Astrocyte of the hippocampus (primary cell): ENCODE data around the gene ATOH8.
A peak's percentile ranks its signal among the peaks of the same experiment; 100 is the strongest.

Experiments used
- DNase-seq: peaks from one replicate; pipeline ENCODE4 v3.0.0; 2011; ENCODE audit warnings: low read depth, low spot score

The ATOH8 gene

DNA sequence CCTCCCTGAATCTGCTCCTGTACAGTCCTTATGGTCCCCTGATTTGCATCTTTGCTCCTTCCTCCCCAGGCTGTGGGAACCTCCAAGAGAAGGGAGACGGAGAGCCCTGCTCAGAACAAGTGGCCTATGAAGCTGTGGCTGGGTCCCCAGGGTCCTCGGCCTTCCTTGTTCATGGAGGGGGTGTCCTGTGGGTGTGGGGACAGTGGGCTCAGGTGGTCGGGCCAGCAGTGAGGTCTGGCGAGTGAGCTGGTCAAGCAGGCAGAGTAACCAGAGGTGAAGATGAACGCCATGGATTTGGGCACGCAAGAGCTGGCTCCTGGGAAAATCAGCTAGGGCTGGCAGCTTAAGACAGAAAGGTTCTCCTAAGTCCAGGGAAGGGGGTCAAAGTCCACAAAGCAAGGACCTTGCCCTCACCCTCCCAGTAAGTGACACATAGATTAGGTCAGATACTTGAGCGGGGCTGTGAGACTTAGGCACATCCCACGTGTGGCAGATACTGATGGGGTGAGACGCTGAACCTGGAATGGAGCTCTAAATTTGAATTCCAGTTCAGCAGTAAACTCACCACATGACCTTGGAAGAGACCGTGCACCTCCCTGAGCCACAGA is 34.8 kb upstream of the ATOH8 start:
- no peak for DNase-seq

DNA sequence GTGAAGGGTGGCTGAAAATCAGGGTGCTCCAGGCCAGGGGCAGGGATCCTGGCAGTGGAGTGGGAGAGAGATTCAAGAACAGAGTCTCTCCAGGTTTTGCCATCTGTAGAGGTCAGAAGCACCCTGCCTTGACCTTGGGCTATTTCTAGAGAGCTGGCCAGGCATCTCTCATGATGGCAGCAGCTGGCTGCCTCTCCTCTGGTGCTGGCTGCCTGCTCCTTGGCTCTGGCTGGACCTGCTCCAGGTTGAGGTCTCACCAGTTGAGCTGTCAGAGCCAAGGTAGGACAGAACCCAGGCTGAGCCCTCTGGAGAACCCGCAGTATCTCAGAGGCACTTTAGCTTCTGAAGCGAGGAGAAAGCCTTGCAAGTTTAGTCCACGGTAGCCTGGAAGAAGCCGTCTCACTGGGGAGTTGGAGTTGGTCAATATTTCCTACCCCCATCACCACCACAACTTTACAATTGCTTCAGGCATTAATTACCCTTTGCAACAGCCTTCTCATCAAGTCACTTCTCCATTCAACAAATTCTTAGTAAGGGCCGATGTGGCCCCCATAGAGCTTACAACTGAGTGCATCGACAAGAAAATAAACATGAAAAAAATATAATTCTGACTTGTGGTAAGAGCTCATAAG is 34.1 kb upstream of the ATOH8 start:
- DNase-seq = no peak

DNA sequence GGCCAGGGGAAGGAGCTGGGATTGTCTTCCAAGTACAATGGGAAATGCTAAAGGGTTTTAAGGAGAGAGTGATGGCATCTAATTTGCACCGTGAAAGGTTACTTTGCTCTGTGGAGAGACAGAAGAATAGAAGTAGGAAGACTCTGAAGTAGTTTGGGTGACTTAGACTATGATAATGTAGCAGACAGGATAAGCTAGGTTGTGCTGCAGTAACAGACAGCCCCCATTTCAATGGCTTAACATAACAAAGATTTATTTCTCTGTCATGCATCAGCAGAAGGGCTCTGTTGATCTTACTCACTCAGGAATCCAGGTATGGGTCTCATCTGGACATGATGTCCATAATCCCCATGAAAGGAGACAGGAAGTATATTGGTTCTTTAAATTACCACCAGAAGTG is 33.3 kb upstream of the ATOH8 start:
- no peak for DNase-seq

DNA sequence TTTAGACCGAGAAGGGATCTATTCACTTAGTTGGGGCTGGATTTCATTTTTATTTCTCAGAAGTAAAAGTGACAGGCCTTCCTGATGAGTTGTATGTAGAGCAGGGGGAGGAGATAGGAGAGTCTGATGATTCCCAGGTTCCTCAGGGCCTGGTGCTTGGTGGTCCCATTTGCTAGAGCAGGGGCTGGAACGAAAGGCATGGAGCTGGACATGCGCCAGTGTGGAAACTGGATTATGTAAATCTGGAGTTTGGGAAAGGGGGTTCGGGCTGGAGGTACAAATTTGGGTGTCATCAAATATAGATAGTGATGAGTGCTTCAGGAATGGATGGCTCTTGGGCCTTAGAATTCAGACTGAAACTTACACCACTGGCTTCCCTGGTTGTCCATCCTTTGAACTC is 32.1 kb upstream of the ATOH8 start:
- no peak for DNase-seq

DNA sequence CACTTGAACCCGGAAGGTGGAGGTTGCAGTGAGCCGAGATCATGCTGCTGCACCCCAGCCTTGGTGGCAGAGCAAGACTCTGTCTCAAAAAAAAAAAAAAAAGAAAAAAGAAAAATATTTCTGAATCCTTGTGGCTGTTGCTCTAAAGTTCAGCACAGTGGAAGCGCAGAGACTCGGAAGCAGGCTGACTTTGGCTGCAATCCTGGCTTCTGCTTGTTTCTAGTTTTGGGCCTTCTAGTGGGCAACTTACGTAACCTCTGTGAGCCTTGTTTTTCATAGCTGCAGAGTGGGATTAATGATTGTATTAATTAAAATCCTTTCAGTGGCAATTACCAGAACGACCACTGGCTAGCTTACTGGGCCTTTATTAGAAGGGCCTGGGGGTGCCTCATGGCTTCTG is 31.3 kb upstream of the ATOH8 start:
- no peak for DNase-seq

DNA sequence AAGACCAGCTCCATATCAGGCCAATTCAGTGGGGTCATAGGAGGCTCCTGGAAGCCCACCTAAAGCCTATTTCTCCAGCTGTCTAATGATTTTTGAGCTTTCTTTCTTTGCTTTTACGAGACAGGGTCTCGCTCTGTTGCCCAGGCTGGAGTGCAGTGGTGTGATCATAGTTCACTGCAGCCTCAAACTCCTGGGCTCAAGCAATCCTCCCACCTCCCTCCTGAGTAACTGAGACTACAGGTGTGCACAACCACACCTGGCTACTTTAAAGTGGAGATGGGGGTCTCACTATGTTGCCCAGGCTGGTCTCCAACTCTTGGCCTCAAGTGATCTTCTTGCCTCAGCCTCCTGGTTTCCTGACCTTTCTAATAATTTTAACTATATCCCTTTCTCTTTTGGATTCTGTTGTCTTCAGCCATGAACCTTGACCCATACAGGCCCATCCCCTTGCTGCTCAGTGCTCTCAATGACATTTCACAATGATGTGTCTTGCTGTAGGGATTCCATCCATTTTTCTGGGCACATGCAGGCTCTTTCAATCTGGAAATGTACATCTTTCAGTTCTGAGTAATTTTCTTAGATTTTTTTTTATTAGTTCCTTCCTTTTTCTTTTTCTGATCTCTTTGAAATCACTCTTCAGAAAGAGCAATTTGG is 30.0 kb upstream of the ATOH8 start:
- no peak for DNase-seq

DNA sequence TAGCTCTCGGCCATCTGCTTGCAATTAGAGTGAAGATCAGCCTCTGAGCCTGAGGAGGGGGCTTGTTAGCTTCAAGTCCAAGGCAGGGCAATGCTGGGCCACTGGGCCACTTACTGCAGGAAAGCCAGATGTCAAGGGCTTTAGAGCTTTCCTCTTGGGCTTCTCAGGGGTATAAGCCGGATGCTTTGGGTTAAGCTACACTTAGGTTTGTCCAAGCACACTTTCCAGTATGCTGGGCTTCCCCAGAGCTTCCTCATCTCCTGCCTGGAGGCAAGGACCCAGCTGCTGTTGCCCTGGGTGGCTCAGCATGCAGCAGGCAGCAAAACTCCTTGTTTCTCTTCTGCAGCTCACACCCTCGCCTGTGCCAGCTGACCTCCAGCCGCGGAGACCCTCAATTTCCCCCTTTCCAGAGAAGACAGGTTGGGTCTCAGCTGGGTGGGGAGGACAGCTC is 29.0 kb upstream of the ATOH8 start:
- no peak for DNase-seq

DNA sequence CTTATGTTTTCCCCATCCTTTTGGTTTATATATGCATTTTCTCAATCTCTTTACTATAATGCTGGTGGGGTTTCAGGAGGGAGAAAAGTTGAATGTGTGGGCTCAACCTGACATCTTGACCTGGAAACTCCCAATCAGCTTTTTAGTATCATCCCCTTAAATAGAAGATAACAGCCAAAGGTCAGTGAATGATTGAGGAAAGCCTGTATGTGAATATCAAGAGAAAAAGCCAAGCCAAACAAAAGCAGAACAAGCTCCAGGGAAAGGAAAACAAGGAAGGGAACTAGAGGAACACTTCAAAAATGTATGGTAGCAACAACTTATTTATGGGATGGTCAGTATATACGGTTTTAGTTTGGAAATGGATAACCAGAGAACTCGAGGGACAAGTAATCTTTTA is 28.3 kb upstream of the ATOH8 start:
- no peak for DNase-seq

DNA sequence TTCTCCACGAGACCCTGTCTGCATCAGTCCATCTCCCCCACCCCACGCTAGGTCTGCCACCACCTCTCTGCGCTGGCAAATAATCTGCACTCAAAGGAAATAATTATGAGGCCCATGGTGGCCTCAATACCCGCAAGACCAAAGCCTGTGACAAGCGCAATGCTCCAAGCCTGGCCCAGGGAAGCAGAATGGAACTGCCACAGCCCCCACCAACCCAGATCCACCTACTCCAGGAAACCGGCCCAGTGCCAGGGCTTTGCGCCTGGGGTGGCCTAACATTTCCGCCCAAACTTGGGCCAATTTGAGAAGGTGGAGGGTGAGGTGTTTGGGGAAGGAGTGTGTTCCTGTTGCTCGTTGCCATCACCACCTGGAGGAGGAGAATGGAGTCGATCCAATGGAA is 26.0 kb upstream of the ATOH8 start:
- DNase-seq = no peak

DNA sequence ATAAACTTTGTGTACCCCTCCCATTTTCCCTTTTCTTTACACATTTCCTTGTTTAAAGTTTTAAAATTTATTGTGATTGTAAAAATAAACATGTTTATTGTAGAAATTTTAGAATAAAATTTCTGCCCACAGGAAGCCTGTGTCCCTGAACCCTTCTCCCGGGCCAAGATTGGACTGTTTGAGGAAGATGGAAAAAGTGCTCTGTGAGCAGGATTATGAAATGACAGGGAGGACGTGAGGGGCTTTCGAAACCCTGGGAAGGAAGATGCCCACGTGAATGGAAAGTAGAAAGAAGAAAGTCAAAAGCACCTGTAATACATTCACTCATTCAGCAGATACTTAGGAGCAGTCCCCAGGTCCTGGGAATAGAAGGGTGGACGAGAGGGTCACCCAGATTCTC is 25.4 kb upstream of the ATOH8 start:
- no peak for DNase-seq

DNA sequence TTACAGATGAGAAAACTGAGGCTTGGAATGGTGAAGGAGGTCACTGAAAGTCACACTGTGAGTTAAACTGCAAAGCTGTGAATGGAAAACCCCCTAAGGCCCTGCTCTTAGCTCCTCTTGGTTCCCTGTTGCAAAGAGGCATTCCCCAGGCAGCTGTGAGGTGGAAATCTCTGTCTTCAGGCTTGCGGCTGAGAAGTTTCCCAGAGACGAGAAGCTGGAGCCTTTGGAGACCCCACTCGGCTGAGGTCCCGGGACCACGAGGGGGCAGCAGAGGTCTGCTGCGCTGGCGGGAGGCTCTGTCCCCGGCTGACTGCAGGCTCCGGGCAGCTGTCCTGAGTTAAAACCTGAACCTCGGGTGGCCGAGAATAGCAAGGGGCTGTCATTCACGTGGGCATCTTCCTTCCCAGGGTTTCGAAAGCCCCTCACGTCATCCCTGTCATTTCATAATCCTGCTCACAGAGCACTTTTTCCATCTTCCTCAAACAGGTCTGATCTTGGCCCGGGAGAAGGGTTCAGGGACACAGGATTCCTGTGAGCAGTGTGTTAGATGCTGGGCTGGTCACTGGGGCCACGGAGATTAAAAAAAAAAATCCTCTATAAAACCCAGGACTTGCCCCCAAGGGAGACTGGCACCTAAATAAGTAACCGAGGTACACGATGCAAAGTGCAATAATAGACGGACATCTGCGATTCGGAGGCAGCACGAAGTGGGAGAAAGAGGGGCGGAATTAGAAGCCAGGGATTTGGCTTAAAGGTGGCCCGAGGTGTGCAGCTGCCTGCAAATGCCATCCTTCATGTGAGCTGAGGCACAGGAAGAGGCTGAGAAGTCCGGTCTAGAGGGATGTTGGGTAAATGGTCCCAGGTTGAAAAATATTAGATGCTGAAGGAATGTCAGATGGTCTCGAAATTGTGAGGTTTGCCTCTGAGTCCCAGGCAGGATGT is 24.6 kb upstream of the ATOH8 start:
- peak; percentile 94 for DNase-seq

DNA sequence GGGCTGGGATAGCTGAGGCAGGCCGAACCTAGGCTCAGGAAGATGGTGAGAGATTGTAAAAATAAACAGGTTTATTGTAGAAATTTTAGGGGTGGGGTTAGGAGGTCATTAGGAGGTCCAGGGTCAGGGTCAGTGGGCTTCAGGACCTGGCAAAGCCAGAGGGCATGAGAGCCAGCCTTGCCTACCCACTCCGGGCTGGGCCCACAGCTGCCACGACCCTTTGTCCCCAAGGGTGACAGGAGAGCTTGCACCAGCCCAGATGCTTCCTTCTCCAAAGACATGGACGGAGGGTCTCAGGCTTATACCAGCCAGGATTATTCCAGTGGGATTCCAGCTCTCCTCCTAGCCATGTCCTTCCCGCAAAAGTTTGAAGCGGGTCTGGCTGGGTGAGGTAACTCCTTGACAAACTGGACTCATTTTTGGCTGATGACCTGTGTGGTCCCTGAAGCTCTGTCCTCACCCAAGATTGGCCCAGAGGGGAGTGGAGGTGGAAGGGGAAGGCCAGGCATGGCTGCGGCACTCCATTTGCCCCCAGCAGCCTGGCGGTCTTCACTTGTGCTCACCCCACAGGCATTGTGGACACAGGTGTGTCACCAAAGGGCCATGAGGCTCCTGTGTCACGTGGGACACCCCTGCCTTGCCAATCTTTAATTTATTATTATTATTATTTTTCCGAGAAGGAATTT is 23.8 kb upstream of the ATOH8 start:
- no peak for DNase-seq

DNA sequence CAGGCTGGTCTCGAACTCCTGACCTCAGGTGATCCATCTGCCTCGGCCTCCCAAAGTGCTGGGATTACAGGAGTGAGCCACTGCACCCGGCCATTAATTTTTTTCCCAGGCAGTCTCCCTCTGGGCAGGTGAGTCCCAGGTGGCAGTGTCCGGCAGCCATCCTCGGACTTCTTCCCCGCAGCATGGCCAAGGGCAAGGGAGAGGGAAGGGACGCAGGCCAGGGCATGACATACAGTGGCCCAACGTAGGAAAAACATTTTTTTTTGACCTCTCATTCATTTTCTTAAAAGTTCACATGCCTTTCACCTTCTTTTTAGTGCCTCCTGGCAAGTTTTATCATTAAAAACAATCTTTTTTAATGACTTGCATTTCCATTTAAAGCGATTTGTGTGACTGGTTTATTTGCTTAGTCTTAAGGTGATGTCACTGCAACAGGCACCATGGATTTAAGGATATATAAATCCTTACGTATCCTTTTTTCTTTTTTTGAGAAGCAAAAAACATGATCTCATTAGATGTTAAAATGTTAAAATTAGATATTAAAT is 23.0 kb upstream of the ATOH8 start:
- DNase-seq = no peak

DNA sequence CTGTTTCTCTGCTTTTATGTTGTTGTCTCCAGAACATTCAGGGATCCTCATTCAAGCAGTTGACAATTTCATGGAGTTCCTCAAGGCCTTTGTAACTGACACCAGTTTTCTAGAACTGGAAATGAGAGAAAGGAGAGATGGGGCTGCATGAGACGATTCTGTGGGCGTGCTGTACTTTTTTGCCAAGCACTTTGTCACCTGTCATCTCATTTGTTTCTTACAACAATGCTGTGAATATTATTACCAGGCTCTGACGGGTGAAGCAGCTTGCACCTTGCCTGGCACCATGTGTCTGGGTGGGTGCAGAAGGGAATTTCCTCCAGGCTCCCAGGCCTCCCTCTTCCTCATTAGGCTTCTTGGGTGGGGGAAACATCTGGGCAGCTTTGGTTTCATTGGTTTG is 22.2 kb upstream of the ATOH8 start:
- DNase-seq = no peak

DNA sequence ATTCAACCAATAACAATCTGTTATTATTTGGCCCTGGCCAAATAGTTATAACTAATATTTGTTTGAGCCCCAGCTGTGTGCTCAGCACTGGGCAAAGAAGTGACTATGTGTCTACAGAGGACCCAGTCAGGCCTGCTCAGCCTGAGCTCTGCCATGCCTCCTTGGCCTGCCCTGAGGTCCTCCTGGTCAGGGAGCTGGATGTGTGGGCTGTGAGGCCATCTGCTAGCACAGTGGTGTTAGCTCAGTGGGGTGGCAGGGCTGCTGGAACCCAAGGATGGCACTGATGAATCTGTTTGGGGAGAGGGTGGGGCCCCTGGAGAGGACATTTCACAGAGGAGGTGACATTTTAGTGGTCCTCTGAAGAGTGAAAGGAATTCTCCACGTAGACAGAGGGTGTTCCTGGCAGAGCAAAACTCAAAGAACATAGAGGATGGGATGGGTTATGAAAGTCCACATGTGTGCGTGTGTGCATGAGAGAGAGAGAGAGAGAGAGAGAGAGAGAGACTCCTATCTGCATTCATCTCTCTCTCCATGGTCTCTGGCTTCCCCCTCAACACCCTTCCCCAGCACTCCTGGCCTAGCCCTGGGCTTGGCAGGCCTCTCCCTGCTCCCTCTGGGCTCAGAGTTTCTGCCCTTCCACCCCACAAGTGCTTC is 21.2 kb upstream of the ATOH8 start:
- no peak for DNase-seq

DNA sequence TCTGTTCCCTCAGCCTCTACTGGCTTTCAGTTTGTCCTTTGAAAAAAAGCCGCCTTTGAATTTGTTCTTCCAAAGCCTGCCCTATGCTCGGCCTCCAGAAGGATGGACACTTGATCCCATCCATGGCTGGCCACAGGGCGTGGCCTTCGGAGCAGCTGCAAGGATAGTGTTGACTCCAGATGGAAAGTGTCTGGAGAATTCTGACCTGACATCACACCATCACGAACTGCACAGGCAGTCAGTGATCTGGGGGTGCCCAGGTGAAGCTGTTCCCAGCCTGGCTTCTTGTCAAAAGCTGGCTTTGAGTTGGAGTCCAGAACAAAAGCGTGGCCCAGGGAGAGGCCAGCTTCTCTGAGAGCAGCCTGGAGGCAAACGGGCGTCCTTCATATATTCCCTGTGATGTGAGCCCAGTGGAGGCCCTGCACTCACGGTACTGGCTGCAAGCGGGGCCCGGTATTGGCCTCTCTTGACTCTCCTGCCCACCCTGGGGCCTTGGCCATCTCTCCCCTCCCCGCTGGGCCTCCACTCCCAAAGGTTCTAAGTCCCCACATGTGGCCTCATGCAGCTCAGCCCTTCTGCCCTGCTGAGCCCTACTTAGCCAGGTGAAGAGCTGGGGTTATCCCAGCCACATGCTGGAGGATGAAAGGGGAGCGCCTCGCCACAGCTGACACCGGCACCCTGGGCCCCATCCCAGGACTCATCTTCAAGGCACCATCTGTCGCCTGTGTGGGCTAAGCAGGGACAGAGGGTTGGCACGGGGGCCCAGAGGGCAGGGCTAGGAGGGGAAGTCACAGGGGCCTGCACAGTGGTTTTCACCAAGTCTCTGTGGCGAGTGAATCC is 20.4 kb upstream of the ATOH8 start:
- no peak for DNase-seq

DNA sequence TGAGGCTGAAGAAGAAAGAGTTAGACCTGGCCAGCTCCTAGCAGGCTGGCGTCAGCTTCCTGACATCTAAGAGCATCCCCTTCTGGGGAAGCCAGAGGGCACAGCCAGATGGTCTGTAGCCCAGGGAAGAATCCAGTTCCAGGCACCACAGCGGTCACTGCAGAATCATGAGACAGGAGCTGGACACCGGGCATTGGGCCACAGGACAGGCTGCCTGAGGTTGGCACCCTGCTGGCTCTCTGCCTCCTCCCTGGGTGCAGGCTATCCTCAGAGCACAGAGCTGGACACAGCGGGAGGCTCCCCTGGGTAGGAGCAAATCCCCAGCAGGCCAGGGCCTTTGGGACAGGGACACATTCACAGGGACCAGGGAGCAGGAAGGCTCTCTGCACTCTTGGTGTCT is 19.8 kb upstream of the ATOH8 start:
- no peak for DNase-seq

DNA sequence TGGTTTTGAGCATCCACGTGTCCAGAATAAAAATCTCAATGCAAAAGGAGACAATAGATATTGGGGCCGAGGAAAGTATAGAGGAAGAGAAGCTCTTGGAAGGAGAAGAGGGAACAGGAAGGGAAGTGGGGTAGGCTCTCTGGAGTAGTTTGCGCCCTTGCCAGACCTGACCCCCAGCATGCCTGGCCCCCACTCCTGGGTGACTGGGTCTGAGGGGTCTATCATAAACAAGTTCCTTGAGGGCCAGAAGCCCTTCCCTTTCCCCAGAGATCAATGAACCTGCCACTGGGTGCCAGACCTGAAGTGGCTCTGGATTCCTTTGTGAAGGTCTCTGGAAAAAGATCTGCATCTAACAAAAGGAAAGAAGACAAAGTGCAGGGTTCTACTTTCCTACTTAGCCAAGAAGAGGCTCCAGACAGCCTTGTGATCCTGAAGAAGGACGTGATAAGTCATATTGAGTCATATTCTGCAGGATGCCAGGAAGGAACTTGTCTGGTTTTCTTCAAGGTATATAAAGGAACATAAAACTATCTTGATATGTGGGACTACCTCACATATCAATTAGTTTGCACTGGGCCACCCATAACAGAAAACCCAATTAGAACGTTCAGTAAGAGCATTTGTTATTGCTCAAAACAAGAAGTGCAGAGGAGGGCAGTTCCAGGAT is 18.7 kb upstream of the ATOH8 start:
- DNase-seq = no peak

DNA sequence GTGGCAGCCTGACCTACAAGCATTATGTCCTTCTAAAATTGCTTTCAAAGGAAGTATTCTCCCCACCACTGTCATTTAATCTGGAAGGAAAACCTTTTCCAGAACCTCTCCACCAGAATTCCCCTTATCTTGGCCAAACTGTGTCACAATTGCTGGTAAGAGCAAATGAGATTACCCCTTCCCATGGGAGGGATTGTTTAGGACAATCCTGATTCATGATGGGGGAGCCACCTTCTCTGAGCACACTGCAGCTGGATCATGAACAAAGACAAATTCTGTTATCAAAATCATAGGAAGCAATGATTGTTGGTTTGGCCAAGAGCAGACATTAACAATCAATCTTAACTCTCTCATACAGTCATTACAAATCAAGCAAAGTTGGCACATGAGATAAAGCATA is 18.1 kb upstream of the ATOH8 start:
- DNase-seq = no peak
